IMR-90 (cell line): ENCODE data around the gene TACC2. TPM values are rescaled to one million over a fixed set of nuclear protein-coding genes. Genes with fewer than 3 reads are reported as not detected.

Source experiments
- ATAC-seq: fragments of 200-7000 bp; cut with Tn5 transposase; 2 replicates; pipeline ENCODE4 v1.9.1; 2020; ENCODE audit warnings: low read depth, mild to moderate bottlenecking, moderate library complexity
- BruUV-seq: library from RNA; stranded (reverse); fragments of 400-500 nt; replicated peaks from 2 replicates; lab custom pipeline; 2021; lab: Mats Ljungman, UMichigan
- CTCF ChIA-PET: fragments of 300-600 bp; formaldehyde crosslinking; extraction: SDS; loops from one replicate; lab custom pipeline; 2021; ENCODE audit warnings: antibody characterized with exemption; lab: Yijun Ruan, JAX
- POLR2A ChIA-PET: fragments of 300-600 bp; sonication (Branson Sonifier 250); formaldehyde crosslinking; loops from one replicate; lab custom pipeline; 2022; ENCODE audit warnings: antibody characterized with exemption; ENCODE audit not compliant: unreplicated experiment; lab: Charles Lee
- DNase-seq: peaks from one replicate; pipeline ENCODE4 v3.0.0; 2013
- H2AFZ ChIP-seq: replicated peaks from 2 replicates; pipeline ENCODE3; 2013; ENCODE audit warnings: low read length, mild to moderate bottlenecking; ENCODE audit not compliant: poor library complexity
- H2AK5ac ChIP-seq: 2 replicates; pipeline ENCODE4 v1.6.1; 2013; ENCODE audit warnings: low read depth, low read length, inconsistent platforms
- H2AK9ac ChIP-seq: replicated peaks from 2 replicates; pipeline ENCODE3; 2013; ENCODE audit warnings: mild to moderate bottlenecking, low read depth, low read length, moderate library complexity; ENCODE audit not compliant: poor library complexity
- H2BK120ac ChIP-seq: 2 replicates; pipeline ENCODE4 v1.6.1; 2013; ENCODE audit warnings: low read depth, low read length, inconsistent platforms
- H2BK15ac ChIP-seq: 3 replicates; pipeline ENCODE4 v1.6.1; 2013; ENCODE audit warnings: low read depth, low read length, inconsistent platforms
- H2BK20ac ChIP-seq: 2 replicates; pipeline ENCODE4 v1.6.1; 2013; ENCODE audit warnings: low read depth, mild to moderate bottlenecking, inconsistent platforms, low read length, moderate library complexity
- H2BK5ac ChIP-seq: 2 replicates; pipeline ENCODE4 v1.6.1; 2013; ENCODE audit warnings: mild to moderate bottlenecking, low read depth, low read length, inconsistent platforms; ENCODE audit not compliant: poor library complexity, severe bottlenecking
- H3K14ac ChIP-seq: replicated peaks from 2 replicates; pipeline ENCODE4 v1.6.1; 2013; ENCODE audit warnings: low read depth, low read length, inconsistent platforms
- H3K18ac ChIP-seq: 2 replicates; pipeline ENCODE4 v1.6.1; 2013; ENCODE audit warnings: low read depth, low read length, control low read depth
- H3K23ac ChIP-seq: 2 replicates; pipeline ENCODE4 v1.6.1; 2013; ENCODE audit warnings: low read depth, low read length, inconsistent platforms
- H3K27ac ChIP-seq: 2 replicates; pipeline ENCODE4 v1.5.1; 2013; ENCODE audit warnings: mild to moderate bottlenecking, control low read depth, low read length; ENCODE audit not compliant: insufficient read depth
- H3K27me3 ChIP-seq: 2 replicates; pipeline ENCODE4 v1.6.1; 2013; ENCODE audit warnings: low read length; ENCODE audit not compliant: control insufficient read depth, insufficient read depth
- H3K36me3 ChIP-seq: 2 replicates; pipeline ENCODE4 v1.6.1; 2013; ENCODE audit warnings: low read length, mixed read lengths; ENCODE audit not compliant: control insufficient read depth, insufficient read depth
- H3K4ac ChIP-seq: 2 replicates; pipeline ENCODE4 v1.6.1; 2013; ENCODE audit warnings: low read depth, low read length, inconsistent platforms
- H3K4me1 ChIP-seq: 2 replicates; pipeline ENCODE4 v1.6.1; 2013; ENCODE audit warnings: low read length, mixed read lengths; ENCODE audit not compliant: control insufficient read depth, insufficient read depth
- H3K4me2 ChIP-seq: 2 replicates; pipeline ENCODE4 v1.6.1; 2013; ENCODE audit warnings: low read depth, mild to moderate bottlenecking, control low read depth, low read length, moderate library complexity
- H3K4me3 ChIP-seq: 2 replicates; pipeline ENCODE4 v1.5.1; 2013; ENCODE audit warnings: low read depth, mild to moderate bottlenecking, control low read depth, low read length, moderate library complexity; ENCODE audit not compliant: insufficient read depth
- H3K56ac ChIP-seq: 2 replicates; pipeline ENCODE4 v1.6.1; 2013; ENCODE audit warnings: low read length, inconsistent platforms; ENCODE audit not compliant: insufficient read depth; ENCODE audit errors: extremely low read depth
- H3K79me1 ChIP-seq, 2 experiments: 2 replicates each; pipeline ENCODE4 v1.6.1; 2013; ENCODE audit warnings: low read length in 2 of 2, inconsistent platforms in 1 of 2, low read depth in 1 of 2
- H3K9ac ChIP-seq: 2 replicates; pipeline ENCODE4 v1.6.1; 2013; ENCODE audit warnings: low read depth, low read length, control low read depth
- H3K9me1 ChIP-seq: 2 replicates; pipeline ENCODE4 v1.6.1; 2013; ENCODE audit warnings: low read length, inconsistent platforms; ENCODE audit not compliant: insufficient read depth
- H3K9me3 ChIP-seq: 2 replicates; pipeline ENCODE4 v1.6.1; 2013; ENCODE audit warnings: low read length; ENCODE audit not compliant: control insufficient read depth, insufficient read depth
- H4K20me1 ChIP-seq: 2 replicates; pipeline ENCODE4 v1.6.1; 2013; ENCODE audit warnings: low read length, inconsistent platforms; ENCODE audit not compliant: insufficient read depth
- H4K5ac ChIP-seq: 2 replicates; pipeline ENCODE4 v1.6.1; 2013; ENCODE audit warnings: mild to moderate bottlenecking, low read depth, low read length, control low read depth
- H4K8ac ChIP-seq, 2 experiments: 2 replicates each; pipeline ENCODE4 v1.6.1; 2013; ENCODE audit warnings: low read depth in 2 of 2, low read length in 2 of 2, control low read depth in 1 of 2, inconsistent platforms in 1 of 2
- H4K91ac ChIP-seq: 2 replicates; pipeline ENCODE4 v1.6.1; 2013; ENCODE audit warnings: low read depth, low read length, inconsistent platforms; ENCODE audit not compliant: insufficient read depth
- BHLHE40 ChIP-seq: fragments of 150-350 bp; IDR thresholded peaks from 2 replicates; pipeline ENCODE4 v1.6.1; 2016; ENCODE audit warnings: mild to moderate bottlenecking, low read depth, low read length
- CEBPB ChIP-seq: IDR thresholded peaks from 2 replicates; pipeline ENCODE4 v1.6.1; 2012; ENCODE audit warnings: low read depth, low read length, improper control_type of control experiment
- CHD1 ChIP-seq: IDR thresholded peaks from 2 replicates; pipeline ENCODE4 v1.6.1; 2012; ENCODE audit warnings: low read depth, low read length, improper control_type of control experiment
- FOS ChIP-seq: fragments of 150-350 bp; IDR thresholded peaks from 2 replicates; pipeline ENCODE4 v1.6.1; 2016; ENCODE audit warnings: low read depth, low read length
- MAZ ChIP-seq: IDR thresholded peaks from 2 replicates; pipeline ENCODE4 v1.6.1; 2012; ENCODE audit warnings: low read depth, mild to moderate bottlenecking, low read length, improper control_type of control experiment, moderate library complexity, borderline replicate concordance
- NFE2L2 ChIP-seq: fragments of 150-350 bp; IDR thresholded peaks from 2 replicates; pipeline ENCODE4 v1.6.1; 2016; ENCODE audit warnings: low read depth, mild to moderate bottlenecking, low read length
- POLR2A ChIP-seq: IDR thresholded peaks from 2 replicates; pipeline ENCODE4 v1.6.1; 2012; ENCODE audit warnings: mild to moderate bottlenecking, low read depth, low read length
- RAD21 ChIP-seq: IDR thresholded peaks from 2 replicates; pipeline ENCODE4 v1.6.1; 2012; ENCODE audit warnings: low read length, improper control_type of control experiment
- RCOR1 ChIP-seq: IDR thresholded peaks from 2 replicates; pipeline ENCODE4 v1.6.1; 2012; ENCODE audit warnings: mild to moderate bottlenecking, low read length, improper control_type of control experiment; ENCODE audit not compliant: insufficient replicate concordance
- RFX5 ChIP-seq: IDR thresholded peaks from 2 replicates; pipeline ENCODE4 v1.8.0; 2012; ENCODE audit warnings: low read depth, mild to moderate bottlenecking, low read length, moderate library complexity
- SMC3 ChIP-seq: fragments of 150-350 bp; IDR thresholded peaks from 2 replicates; pipeline ENCODE4 v1.6.1; 2016; ENCODE audit warnings: low read depth, mild to moderate bottlenecking, antibody characterized with exemption, low read length, moderate library complexity
- WGBS, 2 experiments: methylation state at CpG; one replicate each; pipeline versions ENCODE4 v1.1.5 to v1.1.7; 2013; ENCODE audit warnings: missing lambda C conversion rate in 2 of 2; ENCODE audit not compliant: insufficient read length in 1 of 2; ENCODE audit errors: extremely low coverage in 2 of 2; 5-methylcytosine and 5-hydroxymethylcytosine counted together
- dilution Hi-C: fragments of 300-500 bp; cut with HindIII; formaldehyde crosslinking; loops from one replicate; pipeline ENCODE4 v1.14.3; 2018; ENCODE audit warnings: low sequenced_read_pairs; ENCODE audit not compliant: unreplicated experiment
- in situ Hi-C: fragments of 300-500 bp; cut with MboI; formaldehyde crosslinking; loops from 3 replicates; pipeline ENCODE4 v1.14.3; 2019; ENCODE audit warnings: low sequenced_read_pairs, inconsistent platforms, mixed read lengths
- intact Hi-C: fragments of 100-400 bp; cut with micrococcal nuclease; formaldehyde crosslinking; loops from 2 replicates; pipeline ENCODE4 v1.10.0; 2022
- polyA plus RNA-seq, 3 experiments: library from polyadenylated mRNA; depleted of rRNA; stranded (reverse); fragments of >200 nt; gene quantifications; 2 replicates each; pipeline ENCODE4 v1.2.3, GENCODE V29; 2012; ENCODE audit warnings: low replicate concordance in 1 of 3
- total RNA-seq: library from RNA; depleted of rRNA; stranded (reverse); fragments of >200 nt; gene quantifications from 2 replicates; pipeline ENCODE4 v1.2.3, GENCODE V29; 2012
- TF ChIP-seq, protein P1 (sequence below): conservative IDR thresholded peaks from 2 replicates; pipeline ENCODE4 v1.5.1; 2012; ENCODE audit warnings: mild to moderate bottlenecking, low read depth, low read length, improper control_type of control experiment
- TF ChIP-seq, protein P2 (sequence below): fragments of 150-350 bp; IDR thresholded peaks from 2 replicates; pipeline ENCODE4 v1.6.1; 2016; ENCODE audit warnings: low read depth, mild to moderate bottlenecking, low read length, moderate library complexity, borderline replicate concordance
- TF ChIP-seq, protein P3 (sequence below): fragments of 150-350 bp; IDR thresholded peaks from 2 replicates; pipeline ENCODE4 v1.6.1; 2017; ENCODE audit warnings: mild to moderate bottlenecking, antibody characterized with exemption, low read length, low read depth

The TACC2 gene
- total and polyA plus RNA-seq, 2 of the 4 experiments (the other 2 are of a cell fraction), result 2.9 to 15.4 TPM

DNA sequence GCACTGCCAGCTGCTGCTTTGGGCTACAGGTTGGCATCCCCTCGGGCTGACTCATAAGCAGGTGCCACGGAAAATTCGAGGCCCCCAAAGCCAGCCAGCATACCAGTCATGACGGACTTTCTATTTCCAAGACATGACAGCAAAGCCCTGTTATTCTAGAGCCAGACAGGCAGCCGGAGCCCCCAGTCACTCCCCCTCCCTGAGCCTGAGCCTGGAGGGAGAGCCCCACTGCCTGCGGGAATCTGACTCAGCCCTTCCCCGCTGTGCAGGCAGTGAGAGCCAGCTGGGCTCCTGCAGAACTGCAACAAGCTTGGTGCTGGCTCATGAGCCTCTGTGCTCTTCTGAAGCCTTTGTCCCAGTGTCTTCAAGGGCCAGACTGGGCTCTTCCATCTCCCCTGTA, 297.9 kb downstream of the TACC2 start:
- CTCF ChIA-PET, result interaction anchor here (1.1 to 1.2 kb wide), 3 partner anchors 10 to 19 kb away, joined by 4 to 5 read pairs (median 4); no protein-coding TSS in a partner anchor

More for the DNA sequence above, 297.9 kb downstream of the TACC2 start:
- H3K27ac ChIP-seq, result no peak overlapping the region
- no peak overlapping the region for H4K5ac ChIP-seq
- H2BK20ac ChIP-seq, result no peak overlapping the region
- H2AK9ac ChIP-seq, result no peak overlapping the region
- no peak overlapping the region for H3K56ac ChIP-seq
- DNase-seq (peak; percentile 77), ATAC-seq (peak; percentile 89)
- no peaks in the 10 kb centered on the region for H3K79me1 ChIP-seq
- no peak overlapping the region for H3K23ac ChIP-seq
- no peak overlapping the region for H4K8ac ChIP-seq
- peak overlapping the region; percentile 9 for H2AFZ ChIP-seq
- BruUV-seq, result no TSS peak
- no peak overlapping the region for H2AK5ac ChIP-seq
- no peak overlapping the region for H2BK120ac ChIP-seq
- H3K4me1 ChIP-seq, result peaks cover 15% of the 10 kb centered on the region
- no peak overlapping the region for H3K14ac ChIP-seq
- H4K91ac ChIP-seq, result no peak overlapping the region
- no peak overlapping the region for H2BK15ac ChIP-seq
- no peak overlapping the region for H2BK5ac ChIP-seq
- no peak overlapping the region for H3K4me3 ChIP-seq
- no peak overlapping the region for H3K4ac ChIP-seq
- H3K36me3 ChIP-seq, result no peaks in the 10 kb centered on the region
- no peaks in the 10 kb centered on the region for H3K9me3 ChIP-seq
- POLR2A ChIA-PET, result no interaction called here
- peaks cover 8% of the 10 kb centered on the region; the same call in 1 of the 2 replicates for H3K9me1 ChIP-seq
- H3K4me2 ChIP-seq, result peak overlapping the region; percentile 37; the same call in 1 of the 2 replicates
- dilution Hi-C loops (no loop called here), intact Hi-C loops (no loop called here), in situ Hi-C loops (no loop called here)
- no peak overlapping the region for H3K18ac ChIP-seq
- H3K27me3 ChIP-seq, result no peaks in the 10 kb centered on the region
- TF ChIP-seq RAD21, result 0 out of 2 replicates have a peak, but pooled peaks have one; percentile 1
- TF ChIP-seq CHD1, result no peak
- no peak for TF ChIP-seq SMC3
- TF ChIP-seq, protein P1, sequence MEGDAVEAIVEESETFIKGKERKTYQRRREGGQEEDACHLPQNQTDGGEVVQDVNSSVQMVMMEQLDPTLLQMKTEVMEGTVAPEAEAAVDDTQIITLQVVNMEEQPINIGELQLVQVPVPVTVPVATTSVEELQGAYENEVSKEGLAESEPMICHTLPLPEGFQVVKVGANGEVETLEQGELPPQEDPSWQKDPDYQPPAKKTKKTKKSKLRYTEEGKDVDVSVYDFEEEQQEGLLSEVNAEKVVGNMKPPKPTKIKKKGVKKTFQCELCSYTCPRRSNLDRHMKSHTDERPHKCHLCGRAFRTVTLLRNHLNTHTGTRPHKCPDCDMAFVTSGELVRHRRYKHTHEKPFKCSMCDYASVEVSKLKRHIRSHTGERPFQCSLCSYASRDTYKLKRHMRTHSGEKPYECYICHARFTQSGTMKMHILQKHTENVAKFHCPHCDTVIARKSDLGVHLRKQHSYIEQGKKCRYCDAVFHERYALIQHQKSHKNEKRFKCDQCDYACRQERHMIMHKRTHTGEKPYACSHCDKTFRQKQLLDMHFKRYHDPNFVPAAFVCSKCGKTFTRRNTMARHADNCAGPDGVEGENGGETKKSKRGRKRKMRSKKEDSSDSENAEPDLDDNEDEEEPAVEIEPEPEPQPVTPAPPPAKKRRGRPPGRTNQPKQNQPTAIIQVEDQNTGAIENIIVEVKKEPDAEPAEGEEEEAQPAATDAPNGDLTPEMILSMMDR, result no peak
- no peak for TF ChIP-seq CEBPB
- TF ChIP-seq MAZ, result peak; percentile 51; the same call in 1 of the 2 replicates
- TF ChIP-seq RCOR1, result no peak
- TF ChIP-seq BHLHE40, result no peak
- peak; percentile 32; the same call in 1 of the 2 replicates for TF ChIP-seq FOS
- no peak for TF ChIP-seq RFX5
- TF ChIP-seq, protein P2, sequence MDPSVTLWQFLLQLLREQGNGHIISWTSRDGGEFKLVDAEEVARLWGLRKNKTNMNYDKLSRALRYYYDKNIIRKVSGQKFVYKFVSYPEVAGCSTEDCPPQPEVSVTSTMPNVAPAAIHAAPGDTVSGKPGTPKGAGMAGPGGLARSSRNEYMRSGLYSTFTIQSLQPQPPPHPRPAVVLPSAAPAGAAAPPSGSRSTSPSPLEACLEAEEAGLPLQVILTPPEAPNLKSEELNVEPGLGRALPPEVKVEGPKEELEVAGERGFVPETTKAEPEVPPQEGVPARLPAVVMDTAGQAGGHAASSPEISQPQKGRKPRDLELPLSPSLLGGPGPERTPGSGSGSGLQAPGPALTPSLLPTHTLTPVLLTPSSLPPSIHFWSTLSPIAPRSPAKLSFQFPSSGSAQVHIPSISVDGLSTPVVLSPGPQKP, result no peak
- TF ChIP-seq, protein P3, sequence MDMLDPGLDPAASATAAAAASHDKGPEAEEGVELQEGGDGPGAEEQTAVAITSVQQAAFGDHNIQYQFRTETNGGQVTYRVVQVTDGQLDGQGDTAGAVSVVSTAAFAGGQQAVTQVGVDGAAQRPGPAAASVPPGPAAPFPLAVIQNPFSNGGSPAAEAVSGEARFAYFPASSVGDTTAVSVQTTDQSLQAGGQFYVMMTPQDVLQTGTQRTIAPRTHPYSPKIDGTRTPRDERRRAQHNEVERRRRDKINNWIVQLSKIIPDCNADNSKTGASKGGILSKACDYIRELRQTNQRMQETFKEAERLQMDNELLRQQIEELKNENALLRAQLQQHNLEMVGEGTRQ, result no peak
- no peak for TF ChIP-seq POLR2A
- no peak for TF ChIP-seq NFE2L2
- 42% methylated on average over 2 of the region's 7 CpGs; no CpG with 5 or more reads in 1 of the 2 experiments for WGBS, 2 experiments
- no peak overlapping the region for H3K9ac ChIP-seq
- H4K20me1 ChIP-seq, result no peaks in the 10 kb centered on the region
